A673 (cell line): ENCODE measurements around the gene MAPKAP1.

Source experiments
- CTCF ChIP-seq: fragments of 300-800, 200-600 bp; sonication (generic); conservative IDR thresholded peaks from 2 replicates; pipeline ENCODE4 v1.5.1; 2017; ENCODE audit warnings: low read depth, mild to moderate bottlenecking, antibody characterized with exemption, low read length, moderate library complexity, mixed read lengths
- EZH2 ChIP-seq: fragments of 200-600 bp; sonication (generic); IDR thresholded peaks from 2 replicates; pipeline ENCODE4 v1.6.1; 2017; ENCODE audit warnings: borderline replicate concordance, low read depth, mild to moderate bottlenecking, mixed read lengths, antibody characterized with exemption, low read length; ENCODE audit not compliant: poor library complexity, severe bottlenecking

- no peak for TF ChIP-seq CTCF
- TF ChIP-seq EZH2: no peak
Observed at GRCh38 chr9:125687163-125687863, 19.7 kb downstream of the MAPKAP1 start.
